ENCODE data around the gene PDHX. TPM values are rescaled to one million over a fixed set of nuclear protein-coding genes. Genes with fewer than 3 reads are reported as not detected.

Gene PDHX
- polyA plus RNA-seq, 1 donor (not counting 4 experiments of a cell fraction or from before 2014, with no cell fraction given): 28.5 TPM

- Histone ChIP-seq H3K9me3 (ENCODE audit: control insufficient read depth, low read depth, low read length) (no peaks in the 10 kb centered on the region), H3K27me3 (ENCODE audit: control insufficient read depth, extremely low read depth, insufficient read depth, low read length) (no peaks in the 10 kb centered on the region), H3K79me2 (ENCODE audit: control insufficient read depth, insufficient read depth, low read length) (no peaks in the 10 kb centered on the region), H3K27ac (ENCODE audit: control insufficient read depth, insufficient read depth, low read length) (no peak overlapping the region), H3K9ac (ENCODE audit: control insufficient read depth, extremely low read depth, insufficient read depth, low read length) (no peak overlapping the region), H3K9me1 (ENCODE audit: control insufficient read depth, extremely low read depth, insufficient read depth, low read length) (no peaks in the 10 kb centered on the region), H4K20me1 (ENCODE audit: control insufficient read depth, extremely low read depth, insufficient read depth, low read length) (no peaks in the 10 kb centered on the region), H3K4me2 (ENCODE audit: control insufficient read depth, extremely low read depth, insufficient read depth, low read depth, low read length) (no peak overlapping the region), H3K4me1 (ENCODE audit: control insufficient read depth, extremely low read depth, insufficient read depth, low read length) (peaks cover 43% of the 10 kb centered on the region), H2AFZ (ENCODE audit: control insufficient read depth, low read length) (no peak overlapping the region), H3K36me3 (ENCODE audit: control insufficient read depth in 2 of 2, extremely low read depth in 1 of 2, insufficient read depth in 2 of 2, low read length in 2 of 2) (no peaks in the 10 kb centered on the region), H3K4me3 (ENCODE audit: control insufficient read depth in 2 of 3, extremely low read depth in 1 of 3, insufficient read depth in 2 of 3, low read depth in 1 of 3, low read length in 3 of 3) (no peak overlapping the region)
- dilution Hi-C loops (cut with MboI; ENCODE audit: extremely low pct_ligation_motif_present, low sequenced_read_pairs): no loop called here
- FAIRE-seq: no peak
- no peak for DNase-seq (ENCODE audit: low read depth, low spot score)
- no peak for TF ChIP-seq EZH2 (IDR thresholded peaks at IDR 0.05; ENCODE audit: low read length)
- no peak for TF ChIP-seq CTCF (optimal IDR thresholded peaks at IDR 0.05 in 1 of 3, IDR thresholded peaks at IDR 0.05 in 1 of 3, conservative IDR thresholded peaks at IDR 0.05 in 1 of 3; ENCODE audit: extremely low read depth in 1 of 3, insufficient read depth in 2 of 3, low read length in 3 of 3)
Observed at GRCh38 chr11:35007277-35007676, 90.9 kb downstream of the PDHX start.

DNA sequence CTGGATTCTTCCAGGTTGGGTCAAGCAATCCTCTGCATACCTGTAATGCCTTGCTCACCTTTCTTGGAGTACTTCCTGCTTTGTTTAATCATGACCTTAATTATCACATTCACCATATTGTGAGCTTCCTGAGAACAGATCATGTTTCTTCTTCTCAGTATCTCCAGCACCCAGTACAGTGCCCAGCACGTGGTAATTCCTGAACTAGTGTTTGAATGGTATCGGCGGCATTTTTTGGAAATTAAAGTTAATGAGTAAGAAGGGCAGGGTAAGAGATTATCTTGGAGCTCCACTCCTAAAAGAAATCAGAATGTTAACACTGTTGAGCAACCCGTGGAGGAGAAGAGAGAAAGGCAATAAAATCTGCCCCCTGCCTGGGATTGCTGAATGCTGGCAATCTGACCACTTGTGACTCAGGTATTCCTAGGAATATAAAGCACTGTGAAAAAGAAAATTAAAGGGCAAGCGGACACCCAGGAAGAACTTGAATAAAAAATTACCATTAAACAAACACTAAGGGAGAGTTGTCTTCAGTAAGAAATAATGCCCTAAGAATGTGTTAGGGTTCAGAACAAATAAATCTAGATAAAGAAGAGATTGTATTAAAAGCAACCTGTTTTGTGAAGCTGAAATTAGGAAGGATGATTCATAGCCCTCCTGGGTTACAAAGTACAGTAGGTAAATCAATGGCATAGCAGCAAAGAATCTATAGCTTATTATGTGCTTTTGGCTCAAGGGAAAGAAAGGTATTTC lies 92.9 kb downstream of the PDHX start:
- DNase-seq (ENCODE audit: low read depth, low spot score) (peak; percentile 86), FAIRE-seq (peak; percentile 88)
- H3K27ac ChIP-seq (ENCODE audit: control insufficient read depth, insufficient read depth, low read length): peak overlapping the region; percentile 88
- H4K20me1 ChIP-seq (ENCODE audit: control insufficient read depth, extremely low read depth, insufficient read depth, low read length): no peaks in the 10 kb centered on the region
- H3K4me3 ChIP-seq (ENCODE audit: control insufficient read depth in 2 of 3, extremely low read depth in 1 of 3, insufficient read depth in 2 of 3, low read depth in 1 of 3, low read length in 3 of 3): peak overlapping the region in 2 of 3 experiments; percentile 43 to 45
- H3K36me3 ChIP-seq (ENCODE audit: control insufficient read depth in 2 of 2, extremely low read depth in 1 of 2, insufficient read depth in 2 of 2, low read length in 2 of 2): no peaks in the 10 kb centered on the region
- H2AFZ ChIP-seq (ENCODE audit: control insufficient read depth, low read length): peak overlapping the region; percentile 66
- no peaks in the 10 kb centered on the region for H3K79me2 ChIP-seq (ENCODE audit: control insufficient read depth, insufficient read depth, low read length)
- H3K9ac ChIP-seq (ENCODE audit: control insufficient read depth, extremely low read depth, insufficient read depth, low read length): peak overlapping the region; percentile 59
- TF ChIP-seq EZH2 (IDR thresholded peaks at IDR 0.05; ENCODE audit: low read length) (no peak), CTCF (optimal IDR thresholded peaks at IDR 0.05 in 1 of 3, IDR thresholded peaks at IDR 0.05 in 1 of 3, conservative IDR thresholded peaks at IDR 0.05 in 1 of 3; ENCODE audit: extremely low read depth in 1 of 3, insufficient read depth in 2 of 3, low read length in 3 of 3) (peak in 1 of 3 experiments; percentile 1)
- peak overlapping the region; percentile 60 for H3K4me2 ChIP-seq (ENCODE audit: control insufficient read depth, extremely low read depth, insufficient read depth, low read depth, low read length)
- H3K9me3 ChIP-seq (ENCODE audit: control insufficient read depth, low read depth, low read length): no peaks in the 10 kb centered on the region
- dilution Hi-C loops (cut with MboI; ENCODE audit: extremely low pct_ligation_motif_present, low sequenced_read_pairs): no loop called here
- no peaks in the 10 kb centered on the region for H3K27me3 ChIP-seq (ENCODE audit: control insufficient read depth, extremely low read depth, insufficient read depth, low read length)
- H3K9me1 ChIP-seq (ENCODE audit: control insufficient read depth, extremely low read depth, insufficient read depth, low read length): no peaks in the 10 kb centered on the region
- peaks cover 46% of the 10 kb centered on the region for H3K4me1 ChIP-seq (ENCODE audit: control insufficient read depth, extremely low read depth, insufficient read depth, low read length)

Data from keratinocyte (primary cell).